Mucosa of rectum (tissue), 2 donors: ENCODE measurements around the gene ELP4.

ENCODE experiments used
- H3K27ac ChIP-seq, 2 donors: one replicate each; pipeline ENCODE4 v1.7.0; 2013; ENCODE audit warnings: inconsistent platforms in 2 of 2, low read depth in 2 of 2, low read length in 2 of 2
- H3K27me3 ChIP-seq, 2 donors: one replicate each; pipeline ENCODE4 v1.7.0; 2013; ENCODE audit warnings: low read length in 2 of 2; ENCODE audit not compliant: control insufficient read depth in 2 of 2, insufficient read depth in 2 of 2
- H3K36me3 ChIP-seq, 2 donors: one replicate each; pipeline ENCODE4 v1.7.0; 2013; ENCODE audit warnings: low read length in 2 of 2; ENCODE audit not compliant: control insufficient read depth in 2 of 2, insufficient read depth in 2 of 2
- H3K4me1 ChIP-seq, 2 donors: one replicate each; pipeline ENCODE4 v1.7.0; 2013; ENCODE audit warnings: low read length in 2 of 2, mild to moderate bottlenecking in 1 of 2; ENCODE audit not compliant: control insufficient read depth in 2 of 2, insufficient read depth in 2 of 2
- H3K4me3 ChIP-seq, 2 donors: one replicate each; pipeline ENCODE4 v1.7.0; 2013; ENCODE audit warnings: low read length in 2 of 2
- H3K9ac ChIP-seq, 2 donors: one replicate each; pipeline ENCODE4 v1.7.0; 2013; ENCODE audit warnings: low read length in 2 of 2, low read depth in 1 of 2, mild to moderate bottlenecking in 1 of 2
- H3K9me3 ChIP-seq, 2 donors: one replicate each; pipeline ENCODE4 v1.7.0; 2013; ENCODE audit warnings: low read length in 2 of 2; ENCODE audit not compliant: control insufficient read depth in 2 of 2
- donor health status: healthy.
- donor health status: Normal muscosa, but diverticular disease.

Gene ELP4

DNA sequence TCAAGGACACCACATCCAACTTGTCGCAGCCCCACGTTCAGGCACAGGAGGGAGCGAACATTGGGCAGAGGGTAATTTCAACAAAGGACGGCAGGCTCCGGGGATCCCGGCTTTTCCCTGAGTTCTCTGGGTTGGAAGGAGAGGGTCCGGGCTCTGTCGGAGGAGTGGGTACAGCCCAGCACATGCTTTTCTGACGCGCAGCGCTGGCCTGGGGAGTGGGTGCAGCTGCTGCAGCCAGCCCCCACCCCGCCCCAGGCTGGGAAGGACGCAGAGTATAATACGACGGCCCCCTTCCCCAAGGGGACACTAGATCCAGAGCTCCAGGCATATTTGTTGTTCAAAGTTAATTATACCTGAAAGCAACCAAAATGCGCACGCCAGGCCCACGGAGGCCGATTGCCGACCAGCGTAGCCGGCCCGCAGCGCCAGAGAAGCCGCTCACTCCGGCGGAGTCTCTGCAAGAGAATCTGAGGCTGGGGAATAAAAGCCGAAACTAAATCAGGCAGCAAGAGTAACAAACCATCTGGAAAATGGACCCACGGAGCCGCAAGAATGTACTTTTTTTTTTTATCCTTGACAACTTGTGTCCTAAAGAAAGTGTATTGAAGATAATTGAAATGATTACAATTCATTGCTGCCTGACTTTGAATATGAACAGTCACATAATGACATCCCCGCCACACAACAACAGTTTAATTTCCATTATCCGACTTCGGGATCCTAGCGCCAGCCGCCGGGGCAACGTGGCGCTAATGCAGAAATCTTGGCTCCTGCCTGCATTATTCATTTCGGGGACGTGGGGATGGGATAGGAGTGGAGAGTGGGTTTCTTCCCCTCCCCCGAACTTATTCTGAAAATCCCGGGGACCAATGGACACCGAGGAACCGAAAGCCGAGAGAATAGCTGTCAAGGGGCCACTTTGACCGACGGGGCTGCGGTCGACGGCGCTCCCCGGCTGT lies 315.6 kb downstream of the ELP4 start:
- H3K36me3 ChIP-seq = no peaks in the 10 kb centered on the region

DNA sequence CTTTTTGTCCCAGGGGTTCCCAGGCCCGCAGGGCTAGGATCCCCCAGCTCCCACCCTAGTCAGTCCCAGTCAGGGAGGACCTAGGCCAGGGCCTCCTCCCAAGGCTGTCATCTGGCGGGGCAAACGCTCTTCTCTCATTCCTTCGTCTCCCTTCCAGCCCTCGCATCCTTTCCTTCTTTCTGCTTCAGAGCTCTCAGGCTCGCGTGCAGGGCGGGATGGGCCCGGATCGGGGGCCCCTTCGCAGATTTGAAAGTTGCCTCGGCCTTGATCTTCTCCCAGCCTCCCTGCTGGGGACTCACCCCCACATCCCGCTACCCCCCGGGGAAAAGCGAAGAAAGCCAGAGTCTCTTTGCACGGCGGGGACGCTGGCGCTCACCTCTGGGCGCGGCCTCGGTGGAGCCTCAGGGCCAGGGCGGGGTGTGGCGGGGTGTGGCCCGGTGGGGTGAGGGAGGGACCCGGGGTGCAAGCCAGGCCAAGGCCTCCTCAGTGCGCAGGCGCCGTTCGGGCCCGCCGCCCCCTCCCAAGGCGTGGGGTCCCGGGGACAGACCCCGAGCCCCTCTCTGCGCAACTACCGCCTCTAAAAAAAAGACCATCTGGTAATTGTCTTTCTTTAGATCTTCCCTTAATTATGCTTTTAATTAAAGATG lies 316.4 kb downstream of the ELP4 start:
- Histone ChIP-seq H3K27me3 (peaks cover 72 to 90% of the 10 kb centered on the region in 2 donors), H3K27ac (no peak overlapping the region), H3K9me3 (no peaks in the 10 kb centered on the region), H3K9ac (no peak overlapping the region), H3K36me3 (no peaks in the 10 kb centered on the region), H3K4me3 (no peak overlapping the region), H3K4me1 (no peaks in the 10 kb centered on the region)

More for the DNA sequence above, 315.6 kb downstream of the ELP4 start:
- Histone ChIP-seq H3K4me3 (no peak overlapping the region), H3K4me1 (no peaks in the 10 kb centered on the region), H3K9me3 (no peaks in the 10 kb centered on the region), H3K27me3 (peaks cover 76 to 93% of the 10 kb centered on the region in 2 donors), H3K9ac (no peak overlapping the region), H3K27ac (no peak overlapping the region)

DNA sequence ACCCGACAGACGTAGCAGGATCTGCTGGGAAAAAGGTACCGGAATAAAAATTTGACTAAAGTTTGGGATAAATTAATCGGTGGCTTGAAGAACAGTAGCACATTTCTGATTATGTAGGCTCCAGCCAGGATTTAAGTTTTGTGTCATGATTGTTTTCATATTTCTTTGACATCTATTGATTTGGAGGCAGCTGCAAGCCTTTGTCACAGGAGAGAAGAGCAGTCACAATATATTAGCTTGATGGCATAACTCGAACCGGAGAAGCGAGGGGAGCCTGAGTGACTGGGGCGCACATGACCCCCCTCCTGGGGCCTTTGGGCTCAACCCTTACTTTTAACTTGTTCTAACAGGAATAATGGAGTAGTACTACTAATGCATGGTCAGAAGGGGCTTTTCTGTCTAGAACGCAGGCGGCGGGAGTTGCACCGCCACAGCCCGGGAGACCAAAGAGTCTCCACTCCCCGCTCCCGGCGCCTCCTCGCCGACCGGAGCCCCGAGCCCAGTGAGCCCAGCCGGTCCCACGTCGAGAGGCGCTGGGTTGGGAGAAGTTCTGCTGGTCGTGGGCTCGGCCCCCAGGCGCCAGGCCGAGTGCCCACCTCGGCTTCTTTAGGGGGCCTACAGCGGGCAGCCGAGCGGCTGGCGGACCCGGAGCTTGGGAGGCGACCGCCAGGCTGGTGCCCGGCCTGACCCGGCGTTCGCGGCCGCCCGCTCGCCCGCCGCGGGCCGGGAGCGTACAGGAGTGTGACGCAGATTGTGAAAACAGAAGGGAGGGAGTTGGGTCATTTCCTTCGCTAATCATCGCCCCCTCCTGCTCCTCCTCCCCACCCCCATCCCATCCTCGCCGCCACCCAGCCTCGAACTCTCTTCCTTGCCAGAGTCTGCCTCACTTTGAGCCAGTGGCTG lies 317.2 kb downstream of the ELP4 start:
- H3K4me1 ChIP-seq = no peaks in the 10 kb centered on the region

DNA sequence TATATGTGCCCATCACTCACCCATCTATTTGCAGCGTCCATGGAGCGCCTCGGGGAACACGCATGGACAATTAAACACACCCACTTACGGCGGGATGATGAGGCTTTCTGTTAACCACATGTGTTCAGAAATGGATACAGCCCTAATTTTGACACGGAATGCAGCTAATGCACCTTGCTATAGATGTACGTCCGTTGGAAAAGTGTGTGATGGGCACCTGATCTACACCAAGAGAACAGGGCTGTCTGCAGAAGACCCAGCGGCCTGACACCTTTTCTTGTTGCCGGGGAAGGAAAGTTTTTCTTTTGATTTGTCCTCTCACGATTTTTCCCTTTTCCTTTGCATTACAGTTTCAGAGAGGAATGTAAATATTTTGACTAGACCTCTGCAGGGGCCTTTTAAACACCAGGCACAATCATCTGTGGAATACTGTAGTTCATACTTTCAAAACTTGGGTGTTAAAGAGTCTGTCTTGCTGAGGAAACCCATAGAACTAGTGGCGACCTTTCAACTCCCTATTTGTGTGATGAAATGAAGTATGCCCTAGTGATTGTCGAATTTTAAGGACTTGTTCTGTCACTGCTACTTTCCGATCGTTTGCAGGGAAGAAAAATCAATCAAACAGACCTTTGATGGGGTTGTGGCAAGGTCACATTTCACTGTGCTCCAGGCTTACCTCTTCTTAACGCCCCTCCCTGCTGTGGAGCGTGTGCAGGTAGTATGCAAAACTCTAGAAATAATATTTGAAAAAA lies 318.1 kb downstream of the ELP4 start:
- no peak overlapping the region for H3K9ac ChIP-seq
- H3K36me3 ChIP-seq = no peaks in the 10 kb centered on the region
- H3K27me3 ChIP-seq = peaks cover 57 to 75% of the 10 kb centered on the region in 2 donors
- H3K27ac ChIP-seq = no peak overlapping the region
- no peak overlapping the region for H3K4me3 ChIP-seq
- no peaks in the 10 kb centered on the region for H3K9me3 ChIP-seq
- no peaks in the 10 kb centered on the region for H3K4me1 ChIP-seq

More for the DNA sequence above, 317.2 kb downstream of the ELP4 start:
- Histone ChIP-seq H3K9ac (no peak overlapping the region), H3K27me3 (peaks cover 66 to 83% of the 10 kb centered on the region in 2 donors), H3K9me3 (no peaks in the 10 kb centered on the region), H3K4me3 (no peak overlapping the region), H3K27ac (no peak overlapping the region), H3K36me3 (no peaks in the 10 kb centered on the region)

DNA sequence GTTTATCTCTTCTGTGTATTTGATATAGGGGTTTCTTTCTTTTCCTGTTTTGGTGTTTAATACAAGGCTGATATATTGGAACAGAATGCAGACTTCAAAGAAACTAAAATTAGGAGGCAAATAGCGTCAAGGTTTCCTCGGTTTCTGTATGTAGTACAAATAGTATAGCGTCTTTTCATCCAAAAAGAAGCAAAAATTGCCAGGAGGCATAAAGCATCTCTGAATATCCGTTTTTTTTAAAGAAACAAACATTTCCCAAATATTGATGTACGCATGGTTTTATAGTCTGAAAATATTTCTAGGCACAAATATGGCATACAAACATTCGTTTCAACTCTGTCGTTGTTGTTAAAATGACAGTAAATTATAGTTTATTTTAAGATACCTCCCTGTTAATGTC lies 318.6 kb downstream of the ELP4 start:
- Histone ChIP-seq H3K9ac (no peak overlapping the region), H3K27ac (no peak overlapping the region), H3K4me1 (no peaks in the 10 kb centered on the region), H3K9me3 (no peaks in the 10 kb centered on the region), H3K36me3 (no peaks in the 10 kb centered on the region), H3K27me3 (peaks cover 52 to 69% of the 10 kb centered on the region in 2 donors), H3K4me3 (no peak overlapping the region)

DNA sequence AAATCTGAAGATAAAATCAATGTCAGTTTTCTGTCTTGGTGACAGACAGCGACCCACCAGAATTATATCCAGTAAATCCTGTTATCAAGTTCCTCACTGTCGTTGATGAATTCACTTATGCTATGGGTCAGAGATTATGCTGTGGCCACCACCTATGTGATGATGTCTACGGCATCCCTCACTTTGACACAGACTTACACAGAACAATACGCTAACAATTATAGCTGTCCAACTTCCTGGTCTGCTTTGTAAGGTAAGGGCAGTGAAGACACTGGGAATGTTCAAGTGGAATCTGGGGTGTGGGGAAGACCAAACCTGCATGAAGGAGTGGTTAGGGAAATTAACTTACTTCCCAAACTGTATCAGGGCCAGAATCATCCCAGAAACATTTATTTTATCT lies 320.8 kb downstream of the ELP4 start:
- Histone ChIP-seq H3K27me3 (peaks cover 38 to 50% of the 10 kb centered on the region in 2 donors), H3K27ac (no peak overlapping the region), H3K9me3 (no peaks in the 10 kb centered on the region), H3K9ac (no peak overlapping the region), H3K36me3 (no peaks in the 10 kb centered on the region), H3K4me1 (no peaks in the 10 kb centered on the region), H3K4me3 (no peak overlapping the region)

DNA sequence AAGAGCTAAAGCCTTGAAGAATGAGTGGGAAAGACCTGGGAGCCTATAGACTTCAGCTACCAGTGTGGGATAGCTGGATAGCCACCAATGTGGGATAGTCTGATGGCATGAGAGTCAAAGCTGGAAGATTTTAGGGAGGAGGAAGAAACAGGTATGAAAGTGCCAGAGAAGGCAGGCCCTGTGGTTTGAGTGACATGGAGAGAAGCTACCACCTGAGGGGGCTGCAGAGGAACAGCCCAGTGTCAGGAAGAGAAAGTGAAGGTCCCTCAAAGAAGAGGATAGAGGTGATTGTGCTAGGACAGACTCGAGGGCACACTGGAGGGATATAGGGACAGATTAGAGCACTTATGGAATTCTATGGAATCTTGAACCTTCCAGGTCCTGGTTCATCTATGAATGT lies 324.7 kb downstream of the ELP4 start:
- peaks cover 13 to 18% of the 10 kb centered on the region in 2 donors for H3K27me3 ChIP-seq

More for the DNA sequence above, 324.7 kb downstream of the ELP4 start:
- Histone ChIP-seq H3K9ac (no peak overlapping the region), H3K27ac (no peak overlapping the region), H3K9me3 (no peaks in the 10 kb centered on the region), H3K4me3 (no peak overlapping the region), H3K36me3 (no peaks in the 10 kb centered on the region), H3K4me1 (no peaks in the 10 kb centered on the region)
